Measurements from ENCODE around the gene ADORA2B.

GRCh38 chr17:16025202-16025601, 80.3 kb downstream of the ADORA2B start:
- TF ChIP-seq ZNF175 (tag by site-specific recombination; IDR thresholded peaks at IDR 0.05), result no peak
- no peak for TF ChIP-seq ZBTB48 (tag by site-specific recombination; IDR thresholded peaks at IDR 0.05)
- no peak for TF ChIP-seq ZSCAN16 (tag by site-specific recombination; IDR thresholded peaks at IDR 0.05)
- no peak for TF ChIP-seq PRDM4 (tag by site-specific recombination; IDR thresholded peaks at IDR 0.05)
- TF ChIP-seq REST (tag by site-specific recombination; IDR thresholded peaks at IDR 0.05), result no peak
- no peak for TF ChIP-seq ZNF423 (tag by site-specific recombination; IDR thresholded peaks at IDR 0.05)
- TF ChIP-seq YY1 (tag by site-specific recombination; IDR thresholded peaks at IDR 0.05), result no peak
- TF ChIP-seq CTCF (tag by site-specific recombination; IDR thresholded peaks at IDR 0.05), result no peak
- no peak for TF ChIP-seq ZNF18 (tag by site-specific recombination; IDR thresholded peaks at IDR 0.05)
- no peak for TF ChIP-seq ZNF398 (tag by site-specific recombination; IDR thresholded peaks at IDR 0.05)

Data from HEK293 (cell line).